H1 (cell line): ENCODE measurements around the gene ZNF836. TPM values are rescaled to one million over a fixed set of nuclear protein-coding genes. Genes with fewer than 3 reads are reported as not detected.

Experiments used
- CTCF ChIA-PET: fragments of 300-600 bp; sonication (Branson Sonifier 250); formaldehyde crosslinking; loops from one replicate; lab custom pipeline; 2021; ENCODE audit not compliant: partially characterized antibody; lab: Charles Lee
- POLR2A ChIA-PET: fragments of 300-600 bp; sonication (Branson Sonifier 250); formaldehyde crosslinking; loops from one replicate; lab custom pipeline; 2021; ENCODE audit warnings: inconsistent platforms; ENCODE audit not compliant: partially characterized antibody; lab: Charles Lee
- DNase-seq, 2 experiments: peaks; one replicate each; pipeline versions ENCODE4 v3.0.0 to v3.0.0-alpha.2; 2010 to 2022; ENCODE audit warnings: low spot score in 2 of 2, low read depth in 1 of 2, mixed read lengths in 1 of 2
- FAIRE-seq: peaks from 2 replicates; lab custom pipeline; 2011; peaks lifted over from hg19 to GRCh38; lab: Jason Lieb, UNC
- H2AFZ ChIP-seq: 2 replicates; pipeline ENCODE4 v1.8.1; 2012; ENCODE audit warnings: low read length, inconsistent platforms
- H2AK5ac ChIP-seq: 2 replicates; pipeline ENCODE4 v1.6.1; 2013; ENCODE audit warnings: low read depth, low read length
- H2BK120ac ChIP-seq: replicated peaks from 2 replicates; pipeline ENCODE3; 2013; ENCODE audit warnings: low read depth, low read length, inconsistent platforms
- H2BK12ac ChIP-seq: 2 replicates; pipeline ENCODE4 v1.6.1; 2013; ENCODE audit warnings: low read depth, low read length
- H2BK15ac ChIP-seq: 2 replicates; pipeline ENCODE4 v1.6.1; 2013; ENCODE audit warnings: low read length
- H2BK20ac ChIP-seq: 2 replicates; pipeline ENCODE4 v1.6.1; 2013; ENCODE audit warnings: low read length
- H2BK5ac ChIP-seq: 2 replicates; pipeline ENCODE4 v1.6.1; 2013; ENCODE audit warnings: low read depth, low read length
- H3K14ac ChIP-seq: 2 replicates; pipeline ENCODE4 v1.6.1; 2013; ENCODE audit warnings: inconsistent platforms; ENCODE audit not compliant: insufficient read length
- H3K18ac ChIP-seq: 2 replicates; pipeline ENCODE4 v1.6.1; 2013; ENCODE audit warnings: low read length; ENCODE audit errors: extremely low read depth
- H3K23ac ChIP-seq: 2 replicates; pipeline ENCODE4 v1.6.1; 2013; ENCODE audit warnings: inconsistent platforms; ENCODE audit not compliant: insufficient read length
- H3K23me2 ChIP-seq: 2 replicates; pipeline ENCODE4 v1.6.1; 2013; ENCODE audit warnings: low read depth, low read length
- H3K27ac ChIP-seq: 2 replicates; pipeline ENCODE4 v1.6.1; 2011; ENCODE audit warnings: low read depth, low read length, inconsistent platforms
- H3K27me3 ChIP-seq, 4 experiments: replicated peaks in 1 of 4; 1 replicate in 1 of 4; 2 replicates in 3 of 4; pipeline versions ENCODE4 v1.6.1 to v1.8.1; 2011 to 2013; ENCODE audit warnings: low read length in 3 of 4, mild to moderate bottlenecking in 3 of 4, inconsistent platforms in 2 of 4, mixed read lengths in 2 of 4, moderate library complexity in 1 of 4; ENCODE audit not compliant: control insufficient read depth in 3 of 4, insufficient read depth in 3 of 4; ENCODE audit errors: extremely low read depth in 1 of 4
- H3K36me3 ChIP-seq, 4 experiments: 2 replicates each; pipeline versions ENCODE4 v1.6.1 to v1.8.1; 2011 to 2013; ENCODE audit warnings: mild to moderate bottlenecking in 4 of 4, low read length in 3 of 4, moderate library complexity in 2 of 4, control low read depth in 1 of 4, inconsistent platforms in 1 of 4; ENCODE audit not compliant: insufficient read depth in 4 of 4, control insufficient read depth in 2 of 4
- H3K4ac ChIP-seq: replicated peaks from 2 replicates; pipeline ENCODE3; 2013; ENCODE audit warnings: low read length, low read depth, mixed read lengths, inconsistent platforms; ENCODE audit not compliant: insufficient read length
- H3K4me1 ChIP-seq, 4 experiments: replicated peaks in 1 of 4; 1 replicate in 1 of 4; 2 replicates in 3 of 4; pipeline versions ENCODE4 v1.6.1 to v1.8.1; 2011 to 2013; ENCODE audit warnings: low read length in 3 of 4, inconsistent platforms in 2 of 4, mixed read lengths in 1 of 4; ENCODE audit not compliant: insufficient read depth in 4 of 4, control insufficient read depth in 3 of 4
- H3K4me2 ChIP-seq, 2 experiments: 2 replicates each; pipeline versions ENCODE4 v1.6.1 to v1.8.1; 2011 to 2013; ENCODE audit warnings: low read depth in 2 of 2, low read length in 2 of 2, control low read depth in 1 of 2, inconsistent platforms in 1 of 2, mild to moderate bottlenecking in 1 of 2; ENCODE audit not compliant: insufficient read depth in 1 of 2
- H3K4me3 ChIP-seq, 4 experiments: fragments of 200-600, 300-600 bp in 1 of 4; sonication (generic), shearing (Covaris generic), sonication (Bioruptor Twin) in 1 of 4; 2 replicates each; pipeline versions ENCODE4 v1.5.1 to v1.8.1; 2011 to 2016; ENCODE audit warnings: low read length in 4 of 4, low read depth in 3 of 4, control low read depth in 2 of 4, inconsistent platforms in 2 of 4, mild to moderate bottlenecking in 2 of 4, mixed read lengths in 1 of 4, moderate library complexity in 1 of 4; ENCODE audit not compliant: insufficient read depth in 2 of 4; ENCODE audit errors: extremely low read depth in 1 of 4
- H3K56ac ChIP-seq: replicated peaks from 2 replicates; pipeline ENCODE3; 2013; ENCODE audit warnings: low read depth, mild to moderate bottlenecking, mixed read lengths, low read length, inconsistent platforms; ENCODE audit not compliant: insufficient read length
- H3K79me1 ChIP-seq: 2 replicates; pipeline ENCODE4 v1.6.1; 2013; ENCODE audit warnings: low read depth, low read length, control low read depth
- H3K79me2 ChIP-seq, 2 experiments: 2 replicates each; pipeline versions ENCODE4 v1.6.1 to v1.8.1; 2012 to 2013; ENCODE audit warnings: low read length in 2 of 2, mild to moderate bottlenecking in 2 of 2, inconsistent platforms in 1 of 2; ENCODE audit not compliant: insufficient read depth in 2 of 2, control insufficient read depth in 1 of 2
- H3K9ac ChIP-seq, 4 experiments: replicated peaks in 1 of 4; 1 replicate in 1 of 4; 2 replicates in 3 of 4; pipeline versions ENCODE4 v1.6.1 to v1.8.1; 2011 to 2013; ENCODE audit warnings: low read depth in 3 of 4, low read length in 3 of 4, control low read depth in 2 of 4, mild to moderate bottlenecking in 2 of 4, moderate library complexity in 2 of 4, inconsistent platforms in 1 of 4; ENCODE audit errors: extremely low read depth in 1 of 4
- H3K9me3 ChIP-seq, 2 experiments: 2 replicates each; pipeline versions ENCODE4 v1.6.1 to v1.8.1; 2012 to 2013; ENCODE audit warnings: mild to moderate bottlenecking in 2 of 2, moderate library complexity in 2 of 2, control low read depth in 1 of 2, inconsistent platforms in 1 of 2, low read depth in 1 of 2, low read length in 1 of 2, mixed read lengths in 1 of 2; ENCODE audit not compliant: insufficient read depth in 2 of 2
- H4K20me1 ChIP-seq, 2 experiments: replicated peaks in 1 of 2; 2 replicates each; pipeline versions ENCODE3 to v1.8.1; 2011 to 2013; ENCODE audit warnings: inconsistent platforms in 2 of 2, low read length in 2 of 2, mild to moderate bottlenecking in 1 of 2; ENCODE audit not compliant: insufficient read depth in 2 of 2, control insufficient read depth in 1 of 2
- H4K5ac ChIP-seq: 2 replicates; pipeline ENCODE4 v1.6.1; 2013; ENCODE audit warnings: low read length, low read depth, mixed read lengths, inconsistent platforms; ENCODE audit not compliant: insufficient read length
- H4K8ac ChIP-seq: 2 replicates; pipeline ENCODE4 v1.8.0; 2013; ENCODE audit warnings: mild to moderate bottlenecking, moderate library complexity, low read length, inconsistent platforms; ENCODE audit not compliant: insufficient read depth; ENCODE audit errors: extremely low read depth
- H4K91ac ChIP-seq: replicated peaks from 2 replicates; pipeline ENCODE3; 2013; ENCODE audit warnings: low read length, mixed read lengths, inconsistent platforms; ENCODE audit not compliant: insufficient read length
- BCL11A ChIP-seq, 2 experiments: IDR thresholded peaks; one replicate each; pipeline ENCODE4 v1.6.1; 2011; ENCODE audit warnings: low read depth in 2 of 2, low read length in 2 of 2, mild to moderate bottlenecking in 2 of 2
- KDM4A ChIP-seq: IDR thresholded peaks from one replicate; pipeline ENCODE4 v1.7.1; 2012; ENCODE audit warnings: low read depth, mild to moderate bottlenecking, moderate library complexity, low read length, inconsistent platforms; ENCODE audit not compliant: severe bottlenecking
- NANOG ChIP-seq: IDR thresholded peaks from 2 replicates; pipeline ENCODE4 v1.6.1; 2011; ENCODE audit warnings: low read length, low read depth, mild to moderate bottlenecking, inconsistent platforms; ENCODE audit not compliant: insufficient read depth, poor library complexity, severe bottlenecking
- SIN3A ChIP-seq, 2 experiments: IDR thresholded peaks in 1 of 2; conservative IDR thresholded peaks in 1 of 2; 2 replicates each; pipeline ENCODE4 v1.6.1; 2011 to 2012; ENCODE audit warnings: low read length in 2 of 2, improper control_type of control experiment in 1 of 2, low read depth in 1 of 2, mild to moderate bottlenecking in 1 of 2
- SIX5 ChIP-seq: IDR thresholded peaks from 2 replicates; pipeline ENCODE4 v1.6.1; 2011; ENCODE audit warnings: mild to moderate bottlenecking, low read depth, low read length
- WGBS, 2 experiments: shearing (Covaris generic) in 1 of 2; methylation state at CpG; one replicate each; pipeline versions ENCODE4 v1.1.6 to v1.1.7; 2013 to 2015; ENCODE audit warnings: low lambda C conversion rate in 2 of 2, mixed read lengths in 2 of 2, inconsistent platforms in 1 of 2, low coverage in 1 of 2, missing lambda C conversion rate in 1 of 2; ENCODE audit not compliant: insufficient replicate concordance in 2 of 2, insufficient coverage in 1 of 2, insufficient read length in 1 of 2; ENCODE audit errors: extremely low coverage in 1 of 2, missing lambda C conversion rate in 1 of 2; 5-methylcytosine and 5-hydroxymethylcytosine counted together
- long read RNA-seq, 2 experiments: library from RNA in 1 of 2; library from capped mRNA in 1 of 2; stranded (forward); transcript quantifications; one replicate each; pipeline ENCODE4 v2.0.0, GENCODE V29; 2021; ENCODE audit warnings: inconsistent platforms in 1 of 2
- polyA minus RNA-seq, 3 experiments: library from RNA; depleted of rRNA, polyadenylated mRNA; stranded (reverse); fragments of >200 nt; gene quantifications; 1 replicate in 2 of 3; 2 replicates in 1 of 3; pipeline ENCODE4 v1.2.3, GENCODE V29; 2011
- polyA plus RNA-seq, 7 experiments: library from polyadenylated mRNA; depleted of rRNA in 3 of 7; stranded (reverse) in 5 of 7; unstranded in 2 of 7; fragments of >200 nt in 5 of 7; fragments of 200-250 nt in 2 of 7; gene quantifications; 1 replicate in 5 of 7; 2 replicates in 1 of 7; 4 replicates in 1 of 7; pipeline versions ENCODE4 v1.2.1 to v1.2.3, GENCODE V29; 2011 to 2013; ENCODE audit warnings: missing spikeins in 2 of 7, mixed read lengths in 2 of 7
- total RNA-seq: library from RNA; stranded (reverse); fragmentation: NEBNext Ultra II Directional; extraction: Animal tissue kit (Norgen Biotek cat#: 25700); gene quantifications from 2 replicates; pipeline ENCODE4 v1.2.1, GENCODE V29; 2021
- TF ChIP-seq, protein P1 (sequence below): IDR thresholded peaks from 2 replicates; pipeline ENCODE4 v1.6.1; 2011; ENCODE audit warnings: low read length, improper control_type of control experiment

Gene ZNF836
- total RNA-seq, result 27.2 and 31.9 TPM in 2 replicates
- 5.6 and 6.8 TPM in 2 replicates for polyA plus RNA-seq (2011; rRNA removed)
- 5.6 TPM for polyA plus RNA-seq (2011; cell fraction: cytosol; rRNA removed)
- polyA plus RNA-seq (2011; cell fraction: nucleus; rRNA removed), result 24.0 TPM
- polyA plus RNA-seq (2012, experiment 1 of 2), result 13.4 to 26.7 TPM (median 14.4 TPM) in 4 replicates
- 9.3 TPM for polyA plus RNA-seq (2012, experiment 2 of 2)
- 24.7 TPM for polyA plus RNA-seq (2013, experiment 1 of 2)
- polyA plus RNA-seq (2013, experiment 2 of 2), result 21.6 TPM
- 25.2 and 31.2 TPM in 2 replicates for polyA minus RNA-seq (2011; rRNA and poly(A)+ RNA removed)
- polyA minus RNA-seq (2011; cell fraction: cytosol; rRNA and poly(A)+ RNA removed), result 10.9 TPM
- 28.6 TPM for polyA minus RNA-seq (2011; cell fraction: nucleus; rRNA and poly(A)+ RNA removed)
- long read RNA-seq, experiment 1, partial matches to known transcripts, result 0 of 4 reads
- long read RNA-seq, experiment 1, other reads (novel, unspliced or antisense), result 4 of 4 reads
- long read RNA-seq, experiment 2, result 0 reads

- H3K27me3 ChIP-seq, result no peaks in the 10 kb centered on the region; a peak in 2 of 7 replicates
- H3K9me3 ChIP-seq, result no peaks in the 10 kb centered on the region
- H4K91ac ChIP-seq, result peak within 1 kb of the TSS; percentile 44
- no peaks in the 10 kb centered on the region for H3K79me1 ChIP-seq
- CTCF ChIA-PET, result interaction anchor here (1.4 to 1.6 kb wide), 3 partner anchors 13 to 32 kb away, joined by 3 to 4 read pairs (median 3); partner anchors contain the start of gene ZNF616
- POLR2A ChIA-PET, result interaction anchor here (1.2 to 2.3 kb wide), 7 partner anchors 11 to 123 kb away, joined by 3 to 8 read pairs (median 4); partner anchors contain the start of genes PPP2R1A and ZNF432
- 0 out of 4 replicates have a peak, but pooled peaks cover 0 to 2% of the 10 kb centered on the region in 2 experiments for H3K79me2 ChIP-seq
- H4K8ac ChIP-seq, result peak within 1 kb of the TSS; percentile 77; the same call in 1 of the 2 replicates
- H2BK15ac ChIP-seq, result peak within 1 kb of the TSS; percentile 90
- H2BK120ac ChIP-seq, result peak within 1 kb of the TSS; percentile 69
- peaks cover 5 to 22% (median 10%) of the 10 kb centered on the region in 4 experiments for H3K36me3 ChIP-seq
- peaks cover 0 to 7% (median 1%) of the 10 kb centered on the region in 4 experiments; a peak in 4 of 7 replicates for H3K4me1 ChIP-seq
- H3K18ac ChIP-seq, result peak within 1 kb of the TSS; percentile 83
- DNase-seq (peak; percentile 73 to 94), FAIRE-seq (peak; percentile 74)
- no peak within 1 kb of the TSS for H2AK5ac ChIP-seq
- peak within 1 kb of the TSS; percentile 83; the same call in 1 of the 2 replicates for H2BK5ac ChIP-seq
- peak within 1 kb of the TSS; percentile 82 to 92 for H3K4me2 ChIP-seq
- peak within 1 kb of the TSS; percentile 50 to 80 (median 59) for H3K9ac ChIP-seq
- no peak within 1 kb of the TSS for H3K23ac ChIP-seq
- peak within 1 kb of the TSS; percentile 79 for H3K14ac ChIP-seq
- H4K20me1 ChIP-seq, result no peaks in the 10 kb centered on the region
- H3K56ac ChIP-seq, result peak within 1 kb of the TSS; percentile 63
- 0 out of 2 replicates have a peak within 1 kb of the TSS, but pooled peaks have one; percentile 34 for H2BK20ac ChIP-seq
- H3K23me2 ChIP-seq, result peaks cover 13% of the 10 kb centered on the region
- peak within 1 kb of the TSS; percentile 89 to 98 (median 92) for H3K4me3 ChIP-seq
- H2AFZ ChIP-seq, result peak within 1 kb of the TSS; percentile 85
- peak within 1 kb of the TSS; percentile 20 for H4K5ac ChIP-seq
- H2BK12ac ChIP-seq, result peak within 1 kb of the TSS; percentile 94
- 17% methylated on average over 27 of the region's 37 CpGs; no CpG with 5 or more reads in 1 of the 2 experiments for WGBS, 2 experiments
- H3K27ac ChIP-seq, result peak within 1 kb of the TSS; percentile 44; the same call in 1 of the 2 replicates
- peak within 1 kb of the TSS; percentile 92 for H3K4ac ChIP-seq
- TF ChIP-seq KDM4A, result peak; percentile 47
- TF ChIP-seq SIX5, result no peak
- no peak for TF ChIP-seq NANOG
- no peak for TF ChIP-seq SIN3A (conservative IDR thresholded peaks at IDR 0.05 in 1 of 2, IDR thresholded peaks at IDR 0.05 in 1 of 2; ENCODE audit: low read depth in 1 of 2, low read length in 2 of 2)
- TF ChIP-seq, protein P1, sequence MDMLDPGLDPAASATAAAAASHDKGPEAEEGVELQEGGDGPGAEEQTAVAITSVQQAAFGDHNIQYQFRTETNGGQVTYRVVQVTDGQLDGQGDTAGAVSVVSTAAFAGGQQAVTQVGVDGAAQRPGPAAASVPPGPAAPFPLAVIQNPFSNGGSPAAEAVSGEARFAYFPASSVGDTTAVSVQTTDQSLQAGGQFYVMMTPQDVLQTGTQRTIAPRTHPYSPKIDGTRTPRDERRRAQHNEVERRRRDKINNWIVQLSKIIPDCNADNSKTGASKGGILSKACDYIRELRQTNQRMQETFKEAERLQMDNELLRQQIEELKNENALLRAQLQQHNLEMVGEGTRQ, result no peak
- TF ChIP-seq BCL11A (IDR thresholded peaks at IDR 0.05; ENCODE audit: low read depth in 2 of 2, low read length in 2 of 2), result no peak
These were observed at the start of gene ZNF836 for GRCh38 chr19:52171321-52172169. ZNF836 (minus strand) TSS chr19:52171621; CDS start chr19:52168072, 3,549 bp downstream.
